ENCODE results near the gene SPRR2B.
"Not testable (repeated sequence)": the region's sequence is repeated elsewhere in the genome, so short reads cannot be mapped to it uniquely, and the experiment has no call there.

The SPRR2B gene

DNA sequence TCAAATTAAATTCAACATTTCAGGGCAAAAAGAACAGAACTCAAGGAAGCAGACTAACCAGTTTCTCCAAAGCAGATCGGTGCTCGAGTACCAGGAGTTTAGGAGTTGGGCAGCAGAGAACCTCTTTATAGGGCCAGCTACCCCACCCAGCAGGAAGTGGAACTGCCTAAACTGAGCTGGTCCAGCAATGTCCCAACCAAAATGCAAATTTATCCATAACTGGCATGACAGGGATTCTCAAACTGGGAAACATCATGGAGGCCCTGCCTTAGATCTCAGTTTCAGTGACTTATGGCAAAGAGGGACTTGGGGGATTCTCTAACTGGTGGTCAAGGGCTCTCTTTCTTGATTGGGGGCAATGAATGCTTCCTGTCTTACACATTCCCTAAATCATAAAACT lies at the start of gene SPRR2B:
SPRR2B (minus strand) TSS at position 101 of the 400 bp plus-strand sequence. CDS start 772 bp downstream, outside the sequence.
- DNase-seq = no peak

DNA sequence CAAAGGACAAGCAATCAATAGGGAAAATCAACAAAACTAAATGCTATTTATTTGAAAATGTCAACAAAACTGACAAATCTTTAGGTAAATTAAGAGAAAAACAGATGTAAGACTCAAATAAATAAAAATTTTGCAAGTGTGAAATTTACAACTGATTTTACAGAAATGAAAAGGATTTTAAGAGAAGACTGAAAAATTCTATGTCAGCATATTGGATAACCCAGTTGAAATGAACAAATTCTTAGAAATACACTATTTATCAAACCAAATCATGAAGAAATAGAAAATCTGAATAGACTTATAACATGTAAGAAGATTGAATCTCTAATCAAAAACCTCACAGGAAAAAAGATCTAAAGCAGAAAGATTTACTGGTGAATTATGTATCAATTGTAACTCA lies 49.5 kb upstream of the SPRR2B start:
- DNase-seq = no peak

DNA sequence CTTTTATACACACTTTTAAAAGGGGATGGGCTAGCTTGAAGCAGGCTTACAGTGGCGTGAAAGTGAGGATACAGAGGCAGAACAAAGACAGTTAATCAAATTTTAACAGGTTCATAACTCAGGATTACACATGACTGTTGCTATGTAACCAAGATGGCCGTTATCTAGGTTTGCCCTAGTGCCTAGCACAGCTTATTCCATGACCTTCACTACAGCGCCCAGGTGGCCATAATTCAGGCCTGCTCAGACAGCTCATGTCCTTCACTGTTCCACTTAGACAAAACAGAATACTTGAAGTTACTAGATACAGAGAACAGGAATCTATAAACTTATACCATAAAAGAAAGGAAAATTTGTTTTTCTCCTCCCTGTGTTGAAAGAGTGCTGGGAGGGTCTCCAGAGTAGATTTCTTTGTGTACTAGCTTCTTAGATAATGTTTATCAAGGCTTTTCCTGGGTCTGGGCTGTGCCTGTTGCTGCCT lies 48.1 kb upstream of the SPRR2B start:
- DNase-seq = no peak

DNA sequence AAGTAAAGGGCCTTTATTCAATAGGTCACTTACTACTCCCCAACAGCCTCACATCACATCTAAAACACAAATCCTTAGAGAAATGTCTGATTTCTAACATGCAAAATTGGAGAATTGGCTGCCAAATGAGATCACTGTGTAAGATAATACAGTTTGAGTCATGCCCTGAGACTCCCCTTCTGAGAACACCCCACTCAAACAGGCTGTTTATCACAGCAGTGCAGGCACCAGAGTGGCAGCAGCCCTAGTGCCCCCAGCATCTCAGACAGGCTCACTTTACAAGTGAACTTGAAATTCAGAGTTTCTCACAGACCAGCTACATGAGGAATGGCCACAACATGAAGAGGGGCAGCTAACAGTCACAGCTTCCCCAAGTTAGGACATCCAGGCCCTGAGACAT lies 43.9 kb upstream of the SPRR2B start:
- not testable (repeated sequence) for DNase-seq

DNA sequence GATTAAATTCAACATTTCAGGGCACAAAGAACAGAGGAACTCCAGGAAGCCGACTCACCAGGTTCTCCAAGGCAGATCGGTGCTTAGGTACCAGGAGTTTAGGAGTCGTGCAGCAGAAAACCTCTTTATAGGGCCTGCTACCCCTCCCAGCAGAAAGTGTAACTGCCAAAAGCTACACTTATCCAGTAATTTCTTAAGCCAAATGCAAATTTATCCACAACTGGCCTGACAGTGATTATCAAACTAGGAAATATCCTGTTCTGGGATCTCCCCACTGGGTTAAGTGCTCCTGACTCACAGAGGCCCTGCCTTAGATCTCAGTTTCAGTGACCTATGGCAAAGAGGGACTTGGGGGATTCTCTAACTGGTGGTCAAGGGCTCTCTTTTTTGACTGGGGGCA lies 42.0 kb upstream of the SPRR2B start, which contains the start of gene SPRR2F:
SPRR2F (minus strand) TSS at position 101 of the 400 bp plus-strand sequence. CDS start 783 bp downstream, outside the sequence.
- no peak for DNase-seq

DNA sequence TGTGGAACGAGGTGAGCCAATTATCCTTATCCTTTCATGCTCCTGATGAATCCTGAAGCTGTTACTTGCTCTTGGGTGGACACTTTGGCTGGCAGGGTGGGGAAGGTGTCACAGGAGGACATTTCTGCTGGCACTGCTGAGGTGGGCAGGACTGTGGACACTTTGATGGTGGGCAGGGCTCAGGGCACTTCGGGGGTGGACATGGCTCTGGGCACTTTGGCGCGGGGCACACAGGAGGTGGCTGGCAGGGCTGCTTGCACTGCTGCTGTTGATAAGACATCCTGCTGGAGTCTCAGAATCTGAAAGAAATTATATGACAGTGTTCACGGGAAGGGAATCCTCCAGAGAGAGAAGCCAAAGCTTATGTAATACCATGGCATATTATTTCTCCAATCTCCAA lies 41.0 kb upstream of the SPRR2B start:
- not testable (repeated sequence) for DNase-seq

DNA sequence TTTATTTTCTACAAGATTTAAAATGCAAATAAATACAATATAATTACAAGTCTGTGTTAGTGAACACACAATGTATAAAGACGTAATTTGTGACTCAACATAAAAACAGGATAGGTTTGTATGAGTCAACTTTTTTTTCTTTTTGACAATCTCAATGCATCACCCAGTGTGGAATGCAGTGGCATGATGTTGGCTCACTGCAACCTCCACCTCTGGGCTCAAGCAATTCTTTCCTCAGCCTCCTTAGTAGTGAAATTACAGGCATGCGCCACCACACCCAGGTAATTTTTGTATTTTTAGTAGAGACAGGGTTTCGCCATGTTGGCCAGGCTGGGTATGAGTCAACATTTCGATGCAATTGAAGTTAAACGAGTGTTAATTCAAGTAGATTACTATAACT lies 28.8 kb upstream of the SPRR2B start:
- no peak for DNase-seq

DNA sequence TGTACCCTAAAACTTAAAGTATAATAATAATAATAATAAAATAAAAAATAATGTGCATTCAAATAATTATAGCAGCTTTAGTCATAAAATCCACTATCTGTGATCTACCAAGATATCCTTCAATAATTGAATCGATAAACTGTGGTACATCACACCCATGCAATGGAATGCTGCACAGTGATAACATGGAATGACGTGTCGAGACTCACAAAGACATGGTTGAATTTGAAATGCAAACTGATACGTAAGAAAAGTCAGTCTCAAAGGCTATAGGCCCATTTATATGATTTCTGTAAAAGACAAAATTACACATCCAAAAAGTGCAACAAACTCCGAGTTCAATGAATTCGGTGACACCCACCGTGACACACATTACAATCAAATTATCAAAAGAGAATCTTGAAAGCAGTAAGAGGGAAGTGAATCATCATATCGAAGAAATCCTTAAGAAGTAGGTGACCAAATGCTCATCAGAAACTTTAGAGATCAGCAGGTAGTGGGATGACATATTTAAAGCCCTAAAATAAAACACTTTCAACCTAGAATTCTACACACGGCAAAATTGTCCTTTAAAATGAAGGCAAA lies 28.1 kb upstream of the SPRR2B start:
- no peak for DNase-seq

DNA sequence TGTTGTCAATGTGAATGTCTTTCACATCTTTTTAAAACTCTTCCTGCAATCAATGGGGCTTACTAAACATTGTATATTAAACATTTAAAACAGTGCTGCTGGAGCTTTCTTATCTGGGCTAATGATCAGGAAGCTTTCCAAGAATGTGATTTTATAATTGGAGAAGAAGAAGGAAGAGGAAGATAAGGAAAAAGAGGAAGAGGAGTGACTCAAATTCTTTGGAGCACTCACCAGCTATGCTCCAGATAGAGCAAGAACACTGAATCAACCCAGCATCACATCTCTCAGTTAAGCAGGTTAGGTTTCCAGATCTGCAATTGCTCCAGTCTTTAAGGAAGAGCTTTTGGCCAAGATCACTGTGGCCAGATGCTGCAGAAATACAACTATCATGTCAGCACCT lies 24.4 kb upstream of the SPRR2B start:
- DNase-seq = no peak

DNA sequence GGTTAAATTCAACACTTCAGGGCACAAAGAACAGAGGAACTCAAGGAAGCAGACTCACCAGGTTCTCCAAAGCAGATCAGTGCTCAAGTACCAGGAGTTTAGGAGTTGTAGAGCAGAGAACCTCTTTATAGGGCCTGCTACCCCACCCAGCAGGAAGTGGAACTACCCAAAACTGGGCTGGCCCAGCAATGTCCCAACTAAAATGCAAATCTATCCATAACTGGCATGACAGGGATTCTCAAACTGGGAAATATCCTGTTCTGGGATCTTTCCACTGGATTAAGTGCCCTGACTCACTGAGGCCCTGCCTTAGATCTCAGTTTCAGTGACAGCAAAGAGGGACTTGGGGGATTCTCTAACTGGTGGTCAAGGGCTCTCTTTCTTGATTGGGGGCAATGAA lies 23.0 kb upstream of the SPRR2B start, which contains the start of gene SPRR2E:
SPRR2E (minus strand) TSS at position 101 of the 400 bp plus-strand sequence. CDS start 775 bp downstream, outside the sequence.
- DNase-seq = no peak

DNA sequence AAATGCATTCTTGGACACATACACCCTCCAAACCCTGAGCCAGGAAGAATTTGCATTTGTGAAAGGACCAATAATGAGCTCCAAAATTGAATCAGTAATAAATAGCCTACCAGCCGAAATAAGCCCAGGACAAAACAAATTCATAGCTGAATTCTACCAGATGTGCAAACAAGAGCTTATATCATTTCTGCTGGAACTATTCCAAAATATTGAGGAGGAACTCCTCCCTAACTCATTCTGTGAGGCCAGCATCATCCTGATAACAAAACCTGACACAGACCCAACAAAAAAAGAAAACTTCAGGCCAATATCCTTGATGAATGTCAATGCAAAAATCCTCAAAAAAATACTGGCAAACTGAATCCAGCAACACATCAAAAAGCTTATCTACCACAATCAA lies 16.2 kb upstream of the SPRR2B start:
- DNase-seq = no peak

DNA sequence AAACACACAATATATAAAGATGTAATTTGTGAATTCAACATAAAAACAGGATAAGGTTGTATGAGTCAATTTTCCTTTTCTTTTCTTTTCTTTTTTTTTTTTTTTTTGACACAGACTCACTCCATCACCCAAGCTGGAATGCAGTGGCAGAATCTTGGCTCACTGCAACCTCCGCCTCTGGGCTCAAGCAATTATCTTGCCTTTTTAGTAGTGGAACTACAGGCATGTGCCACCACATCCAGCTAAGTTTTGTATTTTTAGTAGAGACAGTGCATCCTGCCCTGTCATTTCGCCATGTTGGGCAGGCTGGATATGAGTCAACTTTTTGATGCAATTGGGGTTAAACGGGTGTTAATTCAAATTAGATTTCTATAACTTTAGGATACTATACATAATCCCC lies 10.3 kb upstream of the SPRR2B start:
- no peak for DNase-seq

DNA sequence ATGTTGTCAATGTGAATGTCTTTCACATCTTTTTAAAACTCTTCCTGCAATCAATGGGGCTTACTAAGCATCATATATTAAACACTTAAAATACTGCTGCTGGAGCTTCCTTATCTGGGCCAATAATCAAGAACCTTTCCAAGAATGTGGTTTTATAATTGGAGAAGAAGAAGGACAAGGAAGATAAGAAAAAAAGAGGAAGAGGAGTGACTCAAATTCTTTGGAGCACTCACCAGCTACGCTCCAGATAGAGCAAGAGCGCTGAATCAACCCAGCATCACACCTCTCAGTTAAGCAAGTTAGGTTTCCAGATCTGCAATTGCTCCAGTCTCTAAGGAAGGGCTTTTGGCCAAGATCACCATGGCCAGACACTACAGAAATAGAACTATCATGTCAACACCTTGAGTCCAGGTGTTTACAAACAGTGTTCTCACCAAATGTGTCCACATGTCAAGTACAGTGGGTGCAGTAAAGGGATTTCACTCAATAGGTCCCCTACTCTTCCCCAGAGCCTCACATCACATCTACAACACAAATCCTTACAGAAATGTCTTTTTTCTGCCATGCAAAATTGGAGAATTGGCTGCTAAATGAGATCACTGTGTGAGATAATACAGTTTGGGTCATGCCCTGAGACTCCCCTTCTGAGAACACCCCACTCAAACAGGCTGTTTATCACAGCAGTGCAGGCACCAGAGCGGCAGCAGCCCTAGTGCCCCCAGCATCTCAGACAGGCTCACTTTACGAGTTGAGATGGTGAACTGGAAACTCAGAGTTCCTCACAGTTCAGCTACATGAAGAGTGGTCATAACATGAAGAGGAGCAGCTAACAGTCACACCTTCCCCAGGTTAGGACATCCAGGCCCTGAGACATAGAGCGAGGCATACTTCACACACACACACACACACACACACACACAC lies 1.7 kb upstream of the SPRR2B start:
- no peak for DNase-seq

DNA sequence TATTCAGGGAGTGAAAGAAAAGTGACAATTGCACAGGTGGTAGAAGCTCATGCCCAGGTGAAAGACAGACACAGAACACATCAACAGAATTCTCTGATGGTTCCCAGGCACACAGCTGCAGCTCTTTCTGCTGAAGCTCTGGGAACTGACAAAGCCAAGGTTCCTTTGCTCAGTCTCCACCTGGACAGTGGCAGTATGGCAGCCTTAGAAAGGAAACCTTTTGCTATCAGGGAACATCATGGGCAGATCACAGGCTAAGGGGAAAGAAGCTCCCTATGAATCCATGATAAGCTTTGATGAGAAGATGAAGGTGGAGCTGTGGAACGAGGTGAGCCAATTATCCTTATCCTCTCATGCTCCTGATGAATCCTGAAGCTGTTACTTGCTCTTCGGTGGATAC lies 1.2 kb downstream of the SPRR2B start:
- DNase-seq = no peak

DNA sequence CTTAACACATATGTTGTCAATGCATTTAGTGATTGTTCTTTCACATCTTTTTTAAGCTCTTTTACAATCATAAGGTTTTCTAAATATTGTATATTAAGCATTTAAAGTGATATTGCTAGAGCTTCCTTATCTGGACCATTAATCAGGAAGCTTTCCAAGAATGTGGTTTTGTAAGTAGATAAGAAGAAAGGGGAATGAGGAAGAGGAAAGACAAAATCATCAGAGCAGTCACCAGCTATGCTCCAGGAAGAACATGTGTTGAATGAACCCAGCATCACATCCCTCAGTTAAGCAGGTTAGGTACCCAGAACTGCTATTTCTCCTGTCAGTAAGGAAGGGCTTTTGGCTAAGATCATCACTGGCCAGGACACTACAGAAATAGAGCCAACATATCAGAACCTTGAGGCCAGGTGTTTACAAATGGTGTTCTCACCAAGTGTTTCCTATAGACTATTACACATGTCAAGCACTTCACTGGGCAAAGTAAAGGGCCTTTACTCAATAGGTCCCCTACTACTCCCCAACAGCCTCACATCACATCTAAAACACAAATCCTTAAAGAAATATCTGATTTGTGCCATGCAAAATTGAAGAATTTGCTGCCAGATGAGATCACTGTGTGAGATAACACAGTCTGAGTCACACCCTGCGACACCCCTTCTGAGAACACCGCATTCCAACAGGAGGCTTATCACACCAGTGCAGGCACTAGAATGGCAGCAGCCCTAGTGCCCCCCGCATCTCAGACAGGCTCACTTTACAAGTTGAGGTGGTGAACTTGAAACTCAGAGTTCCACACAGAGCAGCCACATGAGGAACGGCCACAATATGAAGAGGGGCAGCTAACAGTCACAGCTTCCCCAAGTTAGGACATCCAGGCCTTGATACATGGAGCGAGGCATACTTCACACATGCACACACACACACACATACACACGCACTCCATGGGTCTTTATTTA lies 12.3 kb downstream of the SPRR2B start:
- no peak for DNase-seq

DNA sequence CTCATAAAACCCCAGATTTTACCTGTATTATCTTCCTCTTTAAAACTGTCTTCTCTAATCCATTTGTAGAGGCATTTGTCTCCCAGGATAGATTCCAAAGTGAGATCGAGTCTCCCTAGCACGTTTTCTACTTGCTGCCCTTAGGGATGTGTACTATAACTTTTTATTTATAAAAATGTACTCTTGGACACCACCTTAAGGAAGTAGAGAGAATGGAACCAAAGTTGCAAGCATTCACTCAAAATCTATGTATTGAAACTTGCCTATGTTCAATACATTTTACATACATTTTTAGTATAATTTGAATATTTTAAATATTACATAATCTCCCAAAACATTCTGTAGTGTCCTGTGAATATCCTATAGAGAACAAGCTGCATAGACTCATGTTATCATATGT lies 13.3 kb downstream of the SPRR2B start:
- no peak for DNase-seq

DNA sequence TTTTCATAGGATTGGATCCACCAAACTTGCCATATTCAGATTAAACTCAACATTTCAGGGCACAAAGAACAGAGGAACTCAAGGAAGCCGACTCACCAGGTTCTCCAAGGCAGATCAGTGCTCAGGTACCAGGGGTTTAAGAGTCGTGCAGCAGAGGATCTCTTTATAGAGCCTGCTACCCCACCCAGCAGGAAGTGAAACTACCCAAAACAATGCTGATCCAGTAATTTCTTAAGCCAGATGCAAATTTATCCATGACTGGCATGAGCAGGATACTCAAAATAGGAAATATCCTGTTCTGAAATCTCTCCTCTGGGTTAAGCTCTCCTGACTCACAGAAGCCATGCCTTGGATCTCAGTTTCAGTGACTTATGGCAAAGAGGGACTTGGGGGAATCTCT lies 14.0 kb downstream of the SPRR2B start, which contains the start of gene SPRR2A:
SPRR2A (minus strand) TSS at position 138 of the 400 bp plus-strand sequence. CDS start 777 bp downstream, outside the sequence.
- DNase-seq = no peak

DNA sequence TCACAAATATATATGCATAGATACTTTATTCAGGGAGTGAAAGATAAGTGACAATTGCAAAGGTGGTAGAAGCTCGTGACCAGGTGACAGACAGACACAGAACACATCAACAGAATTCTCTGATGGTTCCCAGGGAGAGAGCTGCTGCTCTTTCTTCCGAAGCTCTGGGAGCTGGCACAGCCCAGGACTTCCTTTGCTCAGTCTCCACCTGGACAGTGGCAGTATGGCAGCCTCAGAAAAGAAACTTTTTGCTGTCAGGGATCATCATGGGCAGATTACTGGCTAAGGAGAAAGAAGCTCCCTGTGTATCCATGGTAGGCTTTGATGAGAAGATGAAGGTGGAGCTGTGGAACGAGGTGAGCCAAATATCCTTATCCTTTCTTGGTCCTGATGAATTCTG lies 15.3 kb downstream of the SPRR2B start:
- not testable (repeated sequence) for DNase-seq

DNA sequence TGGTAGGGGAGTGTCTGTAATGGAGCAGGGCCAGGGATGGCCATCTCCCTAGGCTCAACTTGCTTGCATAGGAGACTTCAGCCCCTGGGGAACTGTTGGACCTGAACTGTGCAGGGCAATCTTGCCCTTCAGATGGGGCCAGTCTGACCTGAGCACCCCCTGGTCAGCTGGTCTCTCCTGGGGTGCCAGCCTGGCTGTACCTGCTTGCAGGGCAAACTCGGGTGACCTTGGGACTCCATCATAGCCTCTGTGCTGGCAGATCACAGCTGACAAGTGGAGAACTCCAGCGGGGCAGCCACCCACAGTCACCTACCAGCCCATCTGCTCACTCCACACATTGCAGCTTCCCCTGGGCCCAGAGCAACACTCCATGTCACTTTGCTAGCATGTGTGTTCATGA lies 22.2 kb downstream of the SPRR2B start:
- DNase-seq = no peak

DNA sequence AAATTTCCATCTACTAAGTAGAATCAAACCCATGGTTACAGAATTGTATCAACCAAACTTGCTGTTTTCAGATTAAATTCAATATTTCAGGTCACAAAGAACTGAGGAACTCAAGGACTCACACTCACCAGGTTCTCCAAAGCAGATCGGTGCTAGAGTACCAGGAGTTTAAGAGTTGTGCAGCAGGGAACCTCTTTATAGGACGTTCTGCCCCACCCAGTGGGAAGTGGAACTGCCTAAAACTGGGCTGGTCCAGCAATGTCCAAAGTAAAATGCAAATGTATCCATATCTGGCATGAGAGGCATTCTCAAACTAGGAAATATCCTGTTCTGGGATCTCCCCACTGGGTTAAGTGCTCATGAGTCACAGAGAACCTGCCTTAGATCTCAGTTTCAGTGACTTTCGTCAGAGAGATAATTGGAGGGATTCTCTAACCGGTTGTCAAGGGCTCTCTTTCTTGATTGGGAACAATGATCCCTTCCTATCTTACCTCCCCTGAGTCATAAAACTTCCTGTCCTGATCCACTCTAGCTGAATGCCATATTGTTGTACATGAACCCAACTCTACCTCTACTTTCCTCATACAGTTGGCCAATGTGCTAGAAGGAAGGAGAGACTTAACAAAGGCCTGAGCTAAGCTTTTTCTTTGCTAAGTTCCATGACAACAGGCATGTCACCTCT lies 30.3 kb downstream of the SPRR2B start, which contains the start of gene SPRR2D:
SPRR2D (minus strand) TSS at position 171 of the 682 bp plus-strand sequence. CDS start 774 bp downstream, outside the sequence.
- no peak for DNase-seq

DNA sequence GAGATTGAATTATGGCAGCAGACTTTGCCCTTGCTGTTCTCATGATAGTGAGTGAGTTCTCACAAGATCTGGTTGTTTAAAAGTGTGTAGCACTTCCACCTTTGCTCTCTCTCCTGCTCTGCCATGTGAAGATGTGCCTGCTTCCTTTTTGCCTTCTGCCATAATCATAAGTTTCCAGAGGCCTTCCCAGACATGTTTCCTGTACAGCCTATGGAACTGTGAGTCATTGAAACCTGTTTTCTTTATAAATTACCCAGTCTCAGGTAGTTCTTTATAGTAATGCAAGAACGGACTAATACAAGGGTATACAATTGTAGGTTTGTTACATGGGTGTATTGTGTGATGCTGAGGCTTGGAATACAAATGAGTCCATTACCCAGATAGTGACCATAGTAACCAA lies 36.2 kb downstream of the SPRR2B start:
- DNase-seq = no peak

Data from NCI-H1105 (cell line).